HepG2 (cell line): ENCODE measurements around the gene PRKN. TPM values are rescaled to one million over a fixed set of nuclear protein-coding genes. Genes with fewer than 3 reads are reported as not detected.
A peak's percentile ranks its signal among the peaks of the same experiment; 100 is the strongest.

Source experiments
- ATF5 ChIP-seq: sonication (generic); formaldehyde crosslinking; IDR thresholded peaks from 2 replicates; pipeline ENCODE4 v1.4.0; 2020; ENCODE audit warnings: mild to moderate bottlenecking, low read depth, missing genetic modification reagents
- KMT2B ChIP-seq: IDR thresholded peaks from 2 replicates; pipeline ENCODE4 v1.6.1; 2016; ENCODE audit warnings: missing genetic modification reagents, missing compliant biosample characterization
- LBX2 ChIP-seq: sonication (generic); formaldehyde crosslinking; IDR thresholded peaks from 2 replicates; pipeline ENCODE4 v1.5.0; 2020; ENCODE audit warnings: missing genetic modification reagents, mild to moderate bottlenecking, borderline replicate concordance
- MLX ChIP-seq: IDR thresholded peaks from 2 replicates; pipeline ENCODE4 v1.6.1; 2016
- NCOA1 ChIP-seq: sonication (generic); formaldehyde crosslinking; IDR thresholded peaks from 2 replicates; pipeline ENCODE4 v1.9.0; 2021; ENCODE audit warnings: missing genetic modification reagents
- SNAPC4 ChIP-seq: sonication (generic); formaldehyde crosslinking; IDR thresholded peaks from 2 replicates; pipeline ENCODE4 v1.4.0; 2020; ENCODE audit warnings: mild to moderate bottlenecking, missing genetic modification reagents
- STAT5B ChIP-seq: sonication (generic); formaldehyde crosslinking; IDR thresholded peaks from 2 replicates; pipeline ENCODE4 v1.4.0; 2020; ENCODE audit warnings: missing genetic modification reagents
- TP53 ChIP-seq: sonication (generic); formaldehyde crosslinking; conservative IDR thresholded peaks from 2 replicates; pipeline ENCODE4 v1.4.0; 2020; ENCODE audit warnings: missing genetic modification reagents
- YY1 ChIP-seq: IDR thresholded peaks from 2 replicates; pipeline ENCODE4 v1.6.1; 2011; ENCODE audit warnings: low read length, low read depth, moderate library complexity, mild to moderate bottlenecking; ENCODE audit not compliant: insufficient read depth, insufficient replicate concordance
- ZBTB1 ChIP-seq: sonication (generic); formaldehyde crosslinking; IDR thresholded peaks from 2 replicates; pipeline ENCODE4 v1.4.0; 2020; ENCODE audit warnings: missing genetic modification reagents, borderline replicate concordance
- ZNF225 ChIP-seq: sonication (generic); formaldehyde crosslinking; IDR thresholded peaks from 2 replicates; pipeline ENCODE4 v1.4.0; 2020; ENCODE audit warnings: mild to moderate bottlenecking, missing genetic modification reagents
- polyA plus RNA-seq, 8 experiments: library from polyadenylated mRNA; depleted of rRNA in 3 of 8; stranded (reverse) in 7 of 8; unstranded in 1 of 8; fragments of >200 nt; fragmentation: Illumina TruSeq in 4 of 8; extraction: Trizol in 4 of 8; gene quantifications; 2 replicates each; pipeline versions ENCODE4 v1.2.1 to v1.2.3, GENCODE V29; 2011 to 2016; ENCODE audit warnings: low read depth in 4 of 8, missing spikeins in 1 of 8, mixed read lengths in 1 of 8; ENCODE audit not compliant: insufficient read depth in 1 of 8
- total RNA-seq, 5 experiments: library from RNA; depleted of rRNA; stranded (reverse); fragments of >200 nt; fragmentation: Illumina TruSeq; extraction: Trizol; gene quantifications; 2 replicates each; pipeline ENCODE4 v1.2.3, GENCODE V29; 2016; ENCODE audit warnings: low read depth in 1 of 5
- TF ChIP-seq, protein P1 (sequence below), 2 experiments: sonication (generic) in 1 of 2; formaldehyde crosslinking in 1 of 2; IDR thresholded peaks; 2 replicates each; pipeline versions ENCODE4 v1.4.0 to v1.6.1; 2018 to 2020; ENCODE audit warnings: missing genetic modification reagents in 2 of 2, borderline replicate concordance in 1 of 2, low read depth in 1 of 2, mild to moderate bottlenecking in 1 of 2, missing biosample characterization in 1 of 2
- TF ChIP-seq, protein P2 (sequence below): sonication (generic); formaldehyde crosslinking; IDR thresholded peaks from 2 replicates; pipeline ENCODE4 v1.4.0; 2020; ENCODE audit warnings: mild to moderate bottlenecking, missing genetic modification reagents
- TF ChIP-seq, protein P3 (sequence below): sonication (generic); formaldehyde crosslinking; IDR thresholded peaks from 2 replicates; pipeline ENCODE4 v1.4.0; 2020; ENCODE audit warnings: missing genetic modification reagents

PRKN gene
- total and polyA plus RNA-seq, 2 of the 13 experiments (the other 11 are each of a cell fraction or from before 2014, with no cell fraction given): 0.31 to 0.44 TPM

DNA sequence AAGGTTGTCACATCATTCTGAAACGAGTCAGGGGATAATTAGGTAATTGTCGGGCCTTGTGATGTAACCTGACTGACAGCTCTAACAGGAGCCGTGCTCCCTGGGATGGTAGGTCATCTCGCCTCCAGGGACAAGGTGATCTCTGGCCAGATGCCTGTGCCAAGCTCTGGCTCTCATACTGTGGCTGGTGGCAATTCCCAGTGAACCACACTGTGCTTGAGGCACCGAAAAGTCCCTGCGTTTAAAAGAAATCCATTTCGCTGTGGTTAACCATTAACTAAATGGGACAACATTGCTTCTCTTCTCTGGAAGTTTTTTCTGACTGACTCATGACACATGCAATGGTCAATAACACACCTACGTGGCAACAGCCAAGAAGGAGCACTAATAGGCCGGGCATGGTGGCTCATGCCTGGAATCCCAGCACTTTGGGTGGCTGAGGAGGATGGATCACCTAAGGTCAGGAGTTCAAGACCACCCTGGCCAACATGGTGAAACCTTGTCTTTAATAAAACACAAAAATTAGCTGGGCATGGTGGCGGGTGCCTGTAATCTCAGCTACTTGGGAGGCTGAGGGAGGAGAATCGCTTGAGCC is 669.2 kb downstream of the PRKN start (continued):
- TF ChIP-seq, protein P1, sequence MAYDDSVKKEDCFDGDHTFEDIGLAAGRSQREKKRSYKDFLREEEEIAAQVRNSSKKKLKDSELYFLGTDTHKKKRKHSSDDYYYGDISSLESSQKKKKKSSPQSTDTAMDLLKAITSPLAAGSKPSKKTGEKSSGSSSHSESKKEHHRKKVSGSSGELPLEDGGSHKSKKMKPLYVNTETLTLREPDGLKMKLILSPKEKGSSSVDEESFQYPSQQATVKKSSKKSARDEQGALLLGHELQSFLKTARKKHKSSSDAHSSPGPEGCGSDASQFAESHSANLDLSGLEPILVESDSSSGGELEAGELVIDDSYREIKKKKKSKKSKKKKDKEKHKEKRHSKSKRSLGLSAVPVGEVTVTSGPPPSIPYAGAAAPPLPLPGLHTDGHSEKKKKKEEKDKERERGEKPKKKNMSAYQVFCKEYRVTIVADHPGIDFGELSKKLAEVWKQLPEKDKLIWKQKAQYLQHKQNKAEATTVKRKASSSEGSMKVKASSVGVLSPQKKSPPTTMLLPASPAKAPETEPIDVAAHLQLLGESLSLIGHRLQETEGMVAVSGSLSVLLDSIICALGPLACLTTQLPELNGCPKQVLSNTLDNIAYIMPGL (CRISPR knock-in tag; IDR thresholded peaks at IDR 0.05; ENCODE audit: borderline replicate concordance in 1 of 2, low read depth in 1 of 2): peak in 1 of 2 experiments; percentile 53; a peak in 1 of 4 replicates
- TF ChIP-seq TP53 (no peak), YY1 (peak; percentile 6), MLX (CRISPR knock-in tag) (peak; percentile 49; the same call in 1 of the 2 replicates), NCOA1 (CRISPR knock-in tag) (no peak), ZNF225 (CRISPR knock-in tag) (no peak), SNAPC4 (CRISPR knock-in tag) (no peak), KMT2B (CRISPR knock-in tag) (no peak), STAT5B (CRISPR knock-in tag) (no peak), LBX2 (CRISPR knock-in tag) (no peak), ATF5 (CRISPR knock-in tag) (0 out of 2 replicates have a peak, but pooled peaks have one; percentile 65), ZBTB1 (CRISPR knock-in tag) (no peak)
- TF ChIP-seq, protein P2, sequence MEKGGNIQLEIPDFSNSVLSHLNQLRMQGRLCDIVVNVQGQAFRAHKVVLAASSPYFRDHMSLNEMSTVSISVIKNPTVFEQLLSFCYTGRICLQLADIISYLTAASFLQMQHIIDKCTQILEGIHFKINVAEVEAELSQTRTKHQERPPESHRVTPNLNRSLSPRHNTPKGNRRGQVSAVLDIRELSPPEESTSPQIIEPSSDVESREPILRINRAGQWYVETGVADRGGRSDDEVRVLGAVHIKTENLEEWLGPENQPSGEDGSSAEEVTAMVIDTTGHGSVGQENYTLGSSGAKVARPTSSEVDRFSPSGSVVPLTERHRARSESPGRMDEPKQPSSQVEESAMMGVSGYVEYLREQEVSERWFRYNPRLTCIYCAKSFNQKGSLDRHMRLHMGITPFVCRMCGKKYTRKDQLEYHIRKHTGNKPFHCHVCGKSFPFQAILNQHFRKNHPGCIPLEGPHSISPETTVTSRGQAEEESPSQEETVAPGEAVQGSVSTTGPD (CRISPR knock-in tag): peak; percentile 99
- TF ChIP-seq, protein P3, sequence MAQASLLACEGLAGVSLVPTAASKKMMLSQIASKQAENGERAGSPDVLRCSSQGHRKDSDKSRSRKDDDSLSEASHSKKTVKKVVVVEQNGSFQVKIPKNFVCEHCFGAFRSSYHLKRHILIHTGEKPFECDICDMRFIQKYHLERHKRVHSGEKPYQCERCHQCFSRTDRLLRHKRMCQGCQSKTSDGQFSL (CRISPR knock-in tag): no peak
